HCT116 (cell line): Measurements from ENCODE around the gene CPM. TPM values are rescaled to one million over a fixed set of nuclear protein-coding genes. Genes with fewer than 3 reads are reported as not detected.

Experiments used
- ATAC-seq: fragments of 200-7000 bp; cut with Tn5 transposase; 2 replicates; pipeline ENCODE4 v1.9.1; 2020; ENCODE audit warnings: mild to moderate bottlenecking, moderate library complexity
- BruUV-seq: library from RNA; stranded (reverse); fragments of 400-500 nt; replicated peaks from 2 replicates; lab custom pipeline; 2021; lab: Mats Ljungman, UMichigan
- CTCF ChIA-PET: fragments of 300-600 bp; sonication (Branson Sonifier 250); formaldehyde crosslinking; loops from one replicate; lab custom pipeline; 2021; ENCODE audit warnings: antibody characterized with exemption; lab: Charles Lee
- POLR2A ChIA-PET: fragments of 300-600, 350-600 bp; sonication (Branson Sonifier 250); formaldehyde crosslinking; loops from one replicate; lab custom pipeline; 2021; ENCODE audit warnings: antibody characterized with exemption; lab: Charles Lee
- RAD21 ChIA-PET, 2 experiments: fragments of 300-600 bp; sonication (Branson Sonifier 250); formaldehyde crosslinking; loops; one replicate each; lab custom pipeline; 2023; ENCODE audit warnings: low total read pairs in 2 of 2; ENCODE audit not compliant: uncharacterized antibody in 2 of 2, unreplicated experiment in 2 of 2, low non-redundant PET in 1 of 2; lab: Charles Lee
- DNase-seq: peaks from one replicate; pipeline ENCODE4 v3.0.0-alpha.2; 2010; ENCODE audit warnings: low read depth, low spot score
- H2AFZ ChIP-seq: fragments of 200-600 bp; shearing (Covaris generic), sonication (generic); 2 replicates; pipeline ENCODE4 v1.6.1; 2017; ENCODE audit warnings: low read depth, mixed run types, mixed read lengths, antibody characterized with exemption, low read length; ENCODE audit not compliant: poor library complexity, severe bottlenecking
- H3K27ac ChIP-seq: 2 replicates; pipeline ENCODE4 v1.5.1; 2012; ENCODE audit warnings: low read depth, low read length
- H3K27me3 ChIP-seq: fragments of 200-600 bp; sonication (generic); 2 replicates; pipeline ENCODE4 v1.6.1; 2016; ENCODE audit warnings: mixed run types, low read length, mixed read lengths; ENCODE audit not compliant: insufficient read depth
- H3K36me3 ChIP-seq, 2 experiments: fragments of 200-500 bp in 1 of 2; fragments of 200-600 bp in 1 of 2; sonication (Bioruptor generic) in 1 of 2; sonication (generic) in 1 of 2; 2 replicates each; pipeline versions ENCODE4 v1.5.1 to v1.6.1; 2014 to 2016; ENCODE audit warnings: low read length in 2 of 2, inconsistent platforms in 1 of 2, mixed read lengths in 1 of 2, mixed run types in 1 of 2; ENCODE audit not compliant: insufficient read depth in 2 of 2, control insufficient read depth in 1 of 2
- H3K4me1 ChIP-seq, 2 experiments: fragments of 200-600 bp in 1 of 2; sonication (generic) in 1 of 2; 2 replicates each; pipeline versions ENCODE4 v1.5.1 to v1.6.1; 2012 to 2017; ENCODE audit warnings: low read length in 2 of 2, inconsistent platforms in 1 of 2, mild to moderate bottlenecking in 1 of 2, mixed read lengths in 1 of 2, mixed run types in 1 of 2, moderate library complexity in 1 of 2; ENCODE audit not compliant: insufficient read depth in 2 of 2, control insufficient read depth in 1 of 2
- H3K4me2 ChIP-seq: fragments of 200-600 bp; sonication (generic); 2 replicates; pipeline ENCODE4 v1.6.1; 2017; ENCODE audit warnings: mixed run types, low read length, mixed read lengths
- H3K4me3 ChIP-seq, 2 experiments: fragments of 200-600 bp in 1 of 2; sonication (generic) in 1 of 2; replicated peaks in 1 of 2; 2 replicates each; pipeline ENCODE4 v1.5.1; 2011 to 2016; ENCODE audit warnings: low read length in 2 of 2, control low read depth in 1 of 2, low read depth in 1 of 2, mild to moderate bottlenecking in 1 of 2, mixed read lengths in 1 of 2, mixed run types in 1 of 2
- H3K79me2 ChIP-seq: fragments of 200-600 bp; sonication (generic); 2 replicates; pipeline ENCODE4 v1.6.1; 2017; ENCODE audit warnings: mild to moderate bottlenecking, mixed run types, low read length, moderate library complexity, mixed read lengths; ENCODE audit not compliant: insufficient read depth
- H3K9ac ChIP-seq: fragments of 200-600 bp; sonication (generic); 2 replicates; pipeline ENCODE4 v1.6.1; 2016; ENCODE audit warnings: low read length, mixed read lengths
- H3K9me2 ChIP-seq: fragments of 200-600 bp; sonication (generic), shearing (Covaris generic); 2 replicates; pipeline ENCODE4 v1.6.1; 2017; ENCODE audit warnings: mixed run types, mild to moderate bottlenecking, moderate library complexity; ENCODE audit not compliant: insufficient read depth
- H3K9me3 ChIP-seq, 2 experiments: fragments of 200-500 bp in 1 of 2; fragments of 200-600 bp in 1 of 2; sonication (Bioruptor generic) in 1 of 2; sonication (generic) in 1 of 2; 2 replicates each; pipeline ENCODE4 v1.6.1; 2014 to 2017; ENCODE audit warnings: low read length in 2 of 2, mixed read lengths in 2 of 2, inconsistent platforms in 1 of 2, low read depth in 1 of 2, mild to moderate bottlenecking in 1 of 2, mixed run types in 1 of 2, moderate library complexity in 1 of 2; ENCODE audit not compliant: control insufficient read depth in 1 of 2, insufficient read depth in 1 of 2
- H4K20me1 ChIP-seq: fragments of 200-600 bp; sonication (generic), shearing (Covaris generic); 2 replicates; pipeline ENCODE4 v1.6.1; 2017; ENCODE audit warnings: mixed run types, mild to moderate bottlenecking, moderate library complexity; ENCODE audit not compliant: insufficient read depth
- CBX3 ChIP-seq: IDR thresholded peaks from 2 replicates; pipeline ENCODE4 v1.6.1; 2012; ENCODE audit warnings: low read depth
- CTCF ChIP-seq, 3 experiments: fragments of 200-600 bp in 1 of 3; sonication (generic) in 1 of 3; IDR thresholded peaks in 2 of 3; conservative IDR thresholded peaks in 1 of 3; 2 replicates each; pipeline ENCODE4 v1.5.1; 2012 to 2017; ENCODE audit warnings: low read depth in 2 of 3, low read length in 2 of 3, antibody characterized with exemption in 1 of 3, borderline replicate concordance in 1 of 3, control low read depth in 1 of 3, mild to moderate bottlenecking in 1 of 3, mixed read lengths in 1 of 3, mixed run types in 1 of 3, moderate library complexity in 1 of 3; ENCODE audit not compliant: insufficient read depth in 1 of 3
- EGR1 ChIP-seq: IDR thresholded peaks from 2 replicates; pipeline ENCODE4 v1.6.1; 2012; ENCODE audit warnings: low read depth
- ELF1 ChIP-seq: IDR thresholded peaks from 2 replicates; pipeline ENCODE4 v1.6.1; 2012; ENCODE audit warnings: low read depth, borderline replicate concordance
- EZH2phosphoT487 ChIP-seq: fragments of 200-600 bp; IDR thresholded peaks from 2 replicates; pipeline ENCODE4 v1.6.1; 2018; ENCODE audit warnings: antibody characterized with exemption, borderline replicate concordance
- FOSL1 ChIP-seq: IDR thresholded peaks from 2 replicates; pipeline ENCODE4 v1.6.1; 2012; ENCODE audit warnings: low read depth
- JUND ChIP-seq: IDR thresholded peaks from 2 replicates; pipeline ENCODE4 v1.6.1; 2012
- MAX ChIP-seq: IDR thresholded peaks from 2 replicates; pipeline ENCODE4 v1.6.1; 2012
- POLR2A ChIP-seq: IDR thresholded peaks from 2 replicates; pipeline ENCODE4 v1.7.0; 2011; ENCODE audit warnings: borderline replicate concordance; ENCODE audit not compliant: insufficient read depth, insufficient read length; ENCODE audit errors: extremely low read depth
- POLR2AphosphoS5 ChIP-seq: IDR thresholded peaks from 2 replicates; pipeline ENCODE4 v1.6.1; 2011; ENCODE audit warnings: mild to moderate bottlenecking, low read depth, low read length, moderate library complexity
- RAD21 ChIP-seq: IDR thresholded peaks from 2 replicates; pipeline ENCODE4 v1.6.1; 2012; ENCODE audit warnings: low read depth, mild to moderate bottlenecking
- REST ChIP-seq: IDR thresholded peaks from 2 replicates; pipeline ENCODE4 v1.6.1; 2012; ENCODE audit warnings: low read depth
- SIN3A ChIP-seq: IDR thresholded peaks from 2 replicates; pipeline ENCODE4 v1.6.1; 2012; ENCODE audit warnings: low read depth
- SP1 ChIP-seq: IDR thresholded peaks from 2 replicates; pipeline ENCODE4 v1.6.1; 2012; ENCODE audit warnings: low read depth
- SRF ChIP-seq: IDR thresholded peaks from 2 replicates; pipeline ENCODE4 v1.6.1; 2012; ENCODE audit warnings: low read depth
- TCF7L2 ChIP-seq: IDR thresholded peaks from 2 replicates; pipeline ENCODE4 v1.7.0; 2011; ENCODE audit warnings: borderline replicate concordance, inconsistent platforms; ENCODE audit not compliant: insufficient read depth, insufficient read length; ENCODE audit errors: extremely low read depth
- ZFX ChIP-seq: fragments of 450-650 bp; IDR thresholded peaks from 2 replicates; pipeline ENCODE4 v1.6.1; 2017
- ZNF274 ChIP-seq: fragments of 200-500 bp; sonication (Bioruptor generic); IDR thresholded peaks from 2 replicates; pipeline ENCODE4 v1.6.1; 2014; ENCODE audit warnings: mild to moderate bottlenecking, low read depth, low read length, inconsistent platforms
- intact Hi-C: fragments of 100-400 bp; cut with micrococcal nuclease; formaldehyde crosslinking; loops from 2 replicates; pipeline ENCODE4 v1.10.0; 2022
- total RNA-seq: library from RNA; stranded (reverse); gene quantifications from one replicate; pipeline ENCODE4 v1.2.1, GENCODE V29; 2021; ENCODE audit not compliant: unreplicated experiment

The CPM gene
- total RNA-seq, 1 experiment from 2014 or later, result 5.3 TPM

DNA sequence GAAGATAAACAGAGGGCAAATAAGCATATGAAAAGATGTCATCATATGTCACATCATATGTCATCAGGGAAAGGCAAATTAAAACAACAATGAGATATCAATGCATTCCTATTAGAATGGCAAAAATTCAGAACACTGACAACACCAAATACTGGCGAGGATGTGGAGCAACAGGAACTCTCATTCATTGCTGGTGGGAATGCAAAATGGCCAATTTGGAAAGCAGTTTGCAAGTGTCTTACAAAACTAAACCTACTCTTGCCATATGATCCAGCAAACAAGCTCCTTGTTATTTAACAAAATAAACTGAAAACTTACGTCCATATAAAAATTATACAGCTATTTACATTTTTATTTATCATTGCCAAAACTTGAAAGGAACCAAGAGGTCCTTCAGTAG lies 32.7 kb downstream of the CPM start:
- Histone ChIP-seq H3K9me2 (no peaks in the 10 kb centered on the region), H3K4me3 (no peak overlapping the region), H4K20me1 (no peaks in the 10 kb centered on the region), H3K9me3 (no peaks in the 10 kb centered on the region), H3K4me1 (peaks cover 0 to 5% of the 10 kb centered on the region in 2 experiments; a peak in 1 of 4 replicates), H2AFZ (no peak overlapping the region), H3K27ac (no peak overlapping the region), H3K79me2 (no peaks in the 10 kb centered on the region), H3K27me3 (no peaks in the 10 kb centered on the region), H3K9ac (no peak overlapping the region), H3K4me2 (no peak overlapping the region), H3K36me3 (no peaks in the 10 kb centered on the region)
- DNase-seq (no peak), ATAC-seq (no peak)
- ChIA-PET RAD21 (no interaction called here), CTCF (no interaction called here), POLR2A (no interaction called here)
- TF ChIP-seq SRF (no peak), POLR2AphosphoS5 (no peak), ZNF274 (no peak), CBX3 (no peak), MAX (no peak), FOSL1 (no peak), SP1 (no peak), RAD21 (no peak), POLR2A (no peak), REST (no peak), EZH2phosphoT487 (no peak), TCF7L2 (no peak), ZFX (no peak), SIN3A (no peak), EGR1 (no peak), ELF1 (no peak), JUND (no peak), CTCF (IDR thresholded peaks at IDR 0.05 in 2 of 3, conservative IDR thresholded peaks at IDR 0.05 in 1 of 3; ENCODE audit: borderline replicate concordance in 1 of 3, insufficient read depth in 1 of 3, low read depth in 2 of 3, low read length in 2 of 3) (no peak)
- BruUV-seq, result no TSS peak
- intact Hi-C loops, result no loop called here
